ENCODE results near the gene ALKBH6. TPM values are rescaled to one million over a fixed set of nuclear protein-coding genes. Genes with fewer than 3 reads are reported as not detected.

Gene ALKBH6
- total and polyA plus RNA-seq, 2 experiments from 2014 or later, result 52.2 to 66.9 TPM

DNA sequence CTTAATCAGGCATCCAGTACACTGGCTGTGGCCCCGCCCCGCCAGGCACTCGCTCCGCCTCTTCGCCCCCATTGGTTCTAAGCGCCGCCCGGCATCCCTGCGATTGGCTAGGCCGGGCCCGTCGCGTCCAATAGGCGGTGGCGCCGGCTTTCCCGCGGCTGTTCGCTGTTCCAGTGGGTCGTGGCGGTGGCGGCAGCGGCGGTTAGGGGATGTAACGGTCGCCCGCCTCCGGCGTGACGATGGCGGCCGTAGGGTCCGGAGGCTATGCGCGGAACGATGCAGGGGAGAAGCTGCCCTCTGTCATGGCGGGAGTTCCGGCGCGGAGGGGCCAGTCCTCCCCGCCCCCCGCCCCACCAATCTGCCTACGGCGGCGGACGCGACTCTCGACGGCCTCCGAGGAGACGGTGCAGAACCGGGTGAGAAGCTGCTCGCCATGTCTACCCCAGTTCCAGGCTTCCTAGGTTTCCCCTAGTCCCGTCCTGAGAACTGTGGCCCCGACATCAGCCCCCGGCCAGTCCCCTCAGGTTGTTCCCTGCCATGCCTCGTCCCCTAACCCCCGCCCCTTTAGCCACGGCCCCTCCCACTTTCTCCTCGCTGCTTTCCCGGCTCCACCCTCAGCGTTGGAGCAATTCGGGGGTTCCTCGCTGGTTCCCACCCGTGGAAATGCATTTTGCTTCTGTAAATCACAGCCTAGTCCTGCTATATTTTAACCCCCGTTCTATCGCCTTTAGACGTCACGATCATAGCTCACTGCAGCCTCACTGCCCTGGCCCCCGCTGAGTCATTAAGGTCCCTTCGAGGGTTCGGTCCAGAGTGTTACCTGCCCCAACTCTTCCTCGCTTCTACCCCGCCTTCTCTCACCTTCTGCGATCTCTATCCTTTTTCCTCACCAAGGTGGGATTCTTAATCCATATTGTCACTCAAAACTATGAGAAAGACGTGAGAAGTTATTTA is 41.0 kb upstream of the ALKBH6 start, which contains the start of gene WDR62:
Gene WDR62, plus strand, starts transcription at position 165 of the 954 bp plus-strand sequence. Its CDS starts 75 bp downstream, at position 240.
- Histone ChIP-seq H3K36me3 (no peaks in the 10 kb centered on the region), H3K9me3 (ENCODE audit: low read depth) (no peaks in the 10 kb centered on the region), H3K4me3 (peak within 1 kb of the TSS; percentile 38), H3K27ac (peak within 1 kb of the TSS; percentile 85), H3K27me3 (no peaks in the 10 kb centered on the region), H3K4me1 (ENCODE audit: low read depth) (no peaks in the 10 kb centered on the region)
- no peak for TF ChIP-seq CTCF (IDR thresholded peaks at IDR 0.05; ENCODE audit: low read depth, low read length)
- DNase-seq (ENCODE audit: low read depth in 1 of 2, low spot score in 1 of 2), result peak; percentile 94 to 96

DNA sequence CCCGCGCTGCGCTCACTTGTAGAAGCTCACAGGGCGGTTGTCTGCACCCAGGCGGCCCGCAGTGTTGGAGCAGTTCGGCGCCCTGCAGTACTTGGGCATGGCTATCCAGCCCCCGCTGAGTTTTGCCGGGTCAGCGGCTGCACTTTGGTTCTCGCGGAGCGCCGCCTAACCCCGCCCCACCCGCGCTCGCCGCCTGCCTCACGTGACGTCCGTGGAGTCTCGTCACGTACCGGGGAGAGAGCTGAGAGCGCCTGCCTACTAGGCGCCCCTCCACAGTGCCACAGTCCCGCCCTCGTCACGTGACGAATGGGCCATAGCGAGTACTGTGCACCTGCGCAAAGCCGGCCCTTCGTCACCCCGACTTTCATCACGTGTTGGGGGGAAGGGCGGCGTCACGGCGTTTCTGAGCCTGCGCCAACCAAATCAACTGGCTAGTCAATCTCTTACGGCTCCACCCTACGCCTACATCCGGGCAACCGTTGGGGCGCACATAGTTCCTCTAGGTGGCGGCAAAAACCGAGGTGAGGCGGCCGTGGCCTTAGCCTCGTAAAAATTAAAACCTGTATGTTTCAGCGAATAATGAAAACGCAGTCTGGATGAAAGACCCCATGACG is 40.2 kb upstream of the ALKBH6 start, which contains the start of gene THAP8:
Gene THAP8, minus strand, starts transcription at position 167 of the 614 bp plus-strand sequence. Its CDS starts 68 bp downstream, at position 99.
- no peaks in the 10 kb centered on the region for H3K9me3 ChIP-seq (ENCODE audit: low read depth)
- H3K36me3 ChIP-seq, result no peaks in the 10 kb centered on the region
- H3K4me3 ChIP-seq, result peak within 1 kb of the TSS; percentile 38
- TF ChIP-seq CTCF (IDR thresholded peaks at IDR 0.05; ENCODE audit: low read depth, low read length), result peak; percentile 47
- peak within 1 kb of the TSS; percentile 85 for H3K27ac ChIP-seq
- peak; percentile 99 to 100 for DNase-seq (ENCODE audit: low read depth in 1 of 2, low spot score in 1 of 2)
- H3K27me3 ChIP-seq, result no peaks in the 10 kb centered on the region
- H3K4me1 ChIP-seq (ENCODE audit: low read depth), result no peaks in the 10 kb centered on the region

DNA sequence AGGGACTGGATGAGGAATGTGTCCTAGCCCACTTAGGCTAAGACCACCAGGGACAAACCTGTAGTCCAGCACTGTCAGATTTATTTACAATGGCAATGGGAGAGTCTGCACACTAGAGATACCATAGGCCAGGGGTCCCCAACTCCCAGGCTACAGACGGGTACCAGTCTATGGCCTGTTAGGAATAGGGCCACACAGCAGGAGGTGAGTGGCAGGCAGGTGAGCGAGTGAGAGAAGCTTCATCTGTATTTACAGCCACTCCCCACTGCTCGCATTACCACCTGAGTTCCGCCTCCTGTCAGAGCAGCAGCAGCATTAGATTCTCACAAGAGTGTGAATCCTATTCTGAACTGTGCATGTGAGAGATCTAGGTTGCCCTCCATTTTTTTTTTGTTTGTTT is 37.6 kb upstream of the ALKBH6 start:
- Histone ChIP-seq H3K9me3 (ENCODE audit: low read depth) (no peaks in the 10 kb centered on the region), H3K27ac (no peak overlapping the region), H3K4me1 (ENCODE audit: low read depth) (no peaks in the 10 kb centered on the region), H3K27me3 (no peaks in the 10 kb centered on the region), H3K4me3 (no peak overlapping the region), H3K36me3 (no peaks in the 10 kb centered on the region)
- no peak for TF ChIP-seq CTCF (IDR thresholded peaks at IDR 0.05; ENCODE audit: low read depth, low read length)
- DNase-seq (ENCODE audit: low read depth in 1 of 2, low spot score in 1 of 2), result no peak

- Histone ChIP-seq H3K27me3 (no peaks in the 10 kb centered on the region), H3K4me3 (no peak overlapping the region), H3K9me3 (ENCODE audit: low read depth) (no peaks in the 10 kb centered on the region), H3K36me3 (no peaks in the 10 kb centered on the region), H3K27ac (no peak overlapping the region), H3K4me1 (ENCODE audit: low read depth) (no peaks in the 10 kb centered on the region)
- peak; percentile 31 for TF ChIP-seq CTCF (IDR thresholded peaks at IDR 0.05; ENCODE audit: low read depth, low read length)
- DNase-seq (ENCODE audit: low read depth in 1 of 2, low spot score in 1 of 2), result peak in 1 of 2 donors; percentile 50
Measured at GRCh38 chr19:36051236-36051635, 37.2 kb upstream of the ALKBH6 start.

DNA sequence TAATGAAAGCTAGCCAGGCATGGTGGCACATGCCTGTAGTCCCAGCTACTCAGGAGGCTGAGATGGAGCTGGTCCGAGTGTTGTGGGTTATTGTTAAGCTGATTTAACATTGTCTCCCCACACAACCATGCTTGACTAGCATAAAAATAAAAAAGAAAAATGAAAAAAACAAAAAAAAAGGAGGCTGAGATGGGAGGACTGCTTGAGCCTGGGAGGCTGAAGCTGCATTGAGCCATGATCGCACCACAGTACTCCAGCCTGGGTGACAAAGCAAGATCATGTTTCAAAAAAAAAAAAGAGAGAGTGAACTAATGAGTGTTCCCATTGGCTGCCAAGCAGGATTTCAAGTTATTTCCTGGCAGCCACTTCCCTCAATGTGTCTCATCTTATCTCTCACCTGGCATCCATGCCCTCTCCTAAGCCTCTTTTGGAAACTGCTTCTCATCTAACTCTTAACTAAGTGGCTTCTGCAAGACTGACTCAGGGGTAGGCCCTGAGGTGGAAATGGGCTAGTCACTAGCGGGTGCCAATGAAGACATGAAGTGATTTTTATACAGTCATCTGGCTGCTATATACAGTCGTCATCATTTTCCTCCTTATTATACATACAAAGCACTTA is 35.2 kb upstream of the ALKBH6 start:
- Histone ChIP-seq H3K36me3 (no peaks in the 10 kb centered on the region), H3K27me3 (no peaks in the 10 kb centered on the region), H3K9me3 (ENCODE audit: low read depth) (no peaks in the 10 kb centered on the region), H3K4me3 (no peak overlapping the region), H3K4me1 (ENCODE audit: low read depth) (no peaks in the 10 kb centered on the region), H3K27ac (no peak overlapping the region)
- TF ChIP-seq CTCF (IDR thresholded peaks at IDR 0.05; ENCODE audit: low read depth, low read length), result no peak
- DNase-seq (ENCODE audit: low read depth in 1 of 2, low spot score in 1 of 2), result no peak
